SJSA1 (cell line): ENCODE data around the gene FHL1. TPM values are rescaled to one million over a fixed set of nuclear protein-coding genes. Genes with fewer than 3 reads are reported as not detected.
"Not testable (repeated sequence)": the region's sequence is repeated elsewhere in the genome, so short reads cannot be mapped to it uniquely, and the experiment has no call there.

Experiments used
- DNase-seq, 2 experiments: peaks; one replicate each; pipeline ENCODE4 v3.0.0-alpha.2; 2015 to 2020; ENCODE audit warnings: low spot score in 2 of 2, low read depth in 1 of 2
- H3K27ac ChIP-seq: fragments of 250-450 bp; sonication (Bioruptor Pico); 2 replicates; pipeline ENCODE4 v1.5.1; 2020; ENCODE audit warnings: mild to moderate bottlenecking, moderate library complexity
- H3K27me3 ChIP-seq: fragments of 250-450 bp; sonication (Bioruptor Pico); replicated peaks from 2 replicates; pipeline ENCODE4 v1.5.1; 2020; ENCODE audit warnings: mild to moderate bottlenecking, moderate library complexity
- H3K36me3 ChIP-seq: fragments of 250-450 bp; sonication (Bioruptor Pico); 2 replicates; pipeline ENCODE4 v1.5.1; 2020; ENCODE audit warnings: mild to moderate bottlenecking
- H3K4me1 ChIP-seq: fragments of 250-450 bp; sonication (Bioruptor Pico); replicated peaks from 2 replicates; pipeline ENCODE4 v1.6.1; 2021; ENCODE audit warnings: mild to moderate bottlenecking
- H3K4me3 ChIP-seq: fragments of 250-450 bp; sonication (Bioruptor Pico); 2 replicates; pipeline ENCODE4 v1.5.1; 2020; ENCODE audit warnings: mild to moderate bottlenecking
- H3K9me3 ChIP-seq: fragments of 250-450 bp; sonication (Bioruptor Pico); replicated peaks from 2 replicates; pipeline ENCODE4 v1.5.1; 2020; ENCODE audit warnings: mild to moderate bottlenecking
- total RNA-seq: library from RNA; depleted of rRNA; stranded (reverse); fragments of >200 nt; shearing (Covaris generic); gene quantifications from 2 replicates; pipeline ENCODE4 v1.2.3, GENCODE V29; 2014; rRNA removed

The FHL1 gene
- 104 and 117 TPM in 2 replicates for total RNA-seq

- no peaks in the 10 kb centered on the region for H3K9me3 ChIP-seq
- H3K36me3 ChIP-seq = no peaks in the 10 kb centered on the region
- H3K27me3 ChIP-seq = no peaks in the 10 kb centered on the region
- peak within 1 kb of the TSS; percentile 76 for H3K4me3 ChIP-seq
- H3K4me1 ChIP-seq = no peaks in the 10 kb centered on the region
- peak; percentile 7 to 47 for DNase-seq
- H3K27ac ChIP-seq = no peak within 1 kb of the TSS
These were observed at the start of gene FHL1 for GRCh38 chrX:136147315-136147901. TSS of gene FHL1 (plus strand) at chrX:136147533.

GRCh38 chrX:136097871-136098805 lies 49.2 kb upstream of the FHL1 start:
- no peak overlapping the region for H3K27ac ChIP-seq
- H3K4me3 ChIP-seq = no peak overlapping the region
- H3K4me1 ChIP-seq = no peaks in the 10 kb centered on the region
- H3K27me3 ChIP-seq = no peaks in the 10 kb centered on the region
- no peaks in the 10 kb centered on the region for H3K9me3 ChIP-seq
- H3K36me3 ChIP-seq = no peaks in the 10 kb centered on the region
- no peak for DNase-seq

- H3K36me3 ChIP-seq = no peaks in the 10 kb centered on the region
- no peak overlapping the region for H3K4me3 ChIP-seq
These were observed 42.4 kb upstream of the FHL1 start for GRCh38 chrX:136104936-136105335.

GRCh38 chrX:136106920-136107528 lies 40.3 kb upstream of the FHL1 start:
- peak overlapping the region; percentile 60 for H3K27ac ChIP-seq
- H3K9me3 ChIP-seq = no peaks in the 10 kb centered on the region
- no peaks in the 10 kb centered on the region for H3K27me3 ChIP-seq
- H3K36me3 ChIP-seq = no peaks in the 10 kb centered on the region
- H3K4me1 ChIP-seq = no peaks in the 10 kb centered on the region
- peak in 1 of 2 experiments; percentile 25 for DNase-seq
- H3K4me3 ChIP-seq = peak overlapping the region; percentile 11; the same call in 1 of the 2 replicates

More at GRCh38 chrX:136104936-136105335, 42.4 kb upstream of the FHL1 start:
- H3K27me3 ChIP-seq = no peaks in the 10 kb centered on the region
- DNase-seq = no peak
- no peaks in the 10 kb centered on the region for H3K4me1 ChIP-seq
- no peaks in the 10 kb centered on the region for H3K9me3 ChIP-seq
- no peak overlapping the region for H3K27ac ChIP-seq

GRCh38 chrX:136108905-136109304 lies 38.4 kb upstream of the FHL1 start:
- not testable (repeated sequence) for H3K36me3 ChIP-seq, H3K9me3 ChIP-seq, H3K4me1 ChIP-seq, H3K4me3 ChIP-seq, H3K27ac ChIP-seq, H3K27me3 ChIP-seq, DNase-seq

- DNase-seq = no peak
- H3K27me3 ChIP-seq = no peaks in the 10 kb centered on the region
These were observed 35.0 kb upstream of the FHL1 start for GRCh38 chrX:136112286-136112685.

GRCh38 chrX:136112778-136113177 lies 34.6 kb upstream of the FHL1 start:
- no peak for DNase-seq
- Histone ChIP-seq H3K27me3 (no peaks in the 10 kb centered on the region), H3K4me3 (no peak overlapping the region), H3K9me3 (no peaks in the 10 kb centered on the region), H3K36me3 (no peaks in the 10 kb centered on the region), H3K4me1 (no peaks in the 10 kb centered on the region), H3K27ac (no peak overlapping the region)

More at GRCh38 chrX:136112286-136112685, 35.0 kb upstream of the FHL1 start:
- Histone ChIP-seq H3K4me1 (no peaks in the 10 kb centered on the region), H3K27ac (no peak overlapping the region), H3K9me3 (no peaks in the 10 kb centered on the region), H3K36me3 (no peaks in the 10 kb centered on the region), H3K4me3 (no peak overlapping the region)

GRCh38 chrX:136115126-136115903 lies 32.0 kb upstream of the FHL1 start:
- H3K27me3 ChIP-seq = no peaks in the 10 kb centered on the region
- no peaks in the 10 kb centered on the region for H3K4me1 ChIP-seq
- H3K4me3 ChIP-seq = no peak overlapping the region
- DNase-seq = no peak
- H3K27ac ChIP-seq = no peak overlapping the region
- no peaks in the 10 kb centered on the region for H3K9me3 ChIP-seq
- no peaks in the 10 kb centered on the region for H3K36me3 ChIP-seq

- Histone ChIP-seq H3K4me1 (no peaks in the 10 kb centered on the region), H3K36me3 (no peaks in the 10 kb centered on the region), H3K9me3 (no peaks in the 10 kb centered on the region), H3K27ac (no peak overlapping the region), H3K4me3 (no peak overlapping the region), H3K27me3 (no peaks in the 10 kb centered on the region)
- DNase-seq = no peak
These were observed 31.4 kb upstream of the FHL1 start for GRCh38 chrX:136115904-136116297.

- Histone ChIP-seq H3K36me3 (no peaks in the 10 kb centered on the region), H3K27ac (no peak overlapping the region), H3K4me3 (no peak overlapping the region), H3K9me3 (no peaks in the 10 kb centered on the region), H3K4me1 (no peaks in the 10 kb centered on the region), H3K27me3 (no peaks in the 10 kb centered on the region)
- DNase-seq = no peak
These were observed 25.5 kb upstream of the FHL1 start for GRCh38 chrX:136121788-136122187.

- Histone ChIP-seq H3K9me3 (no peaks in the 10 kb centered on the region), H3K27me3 (no peaks in the 10 kb centered on the region), H3K4me1 (no peaks in the 10 kb centered on the region), H3K27ac (no peak overlapping the region), H3K4me3 (no peak overlapping the region), H3K36me3 (no peaks in the 10 kb centered on the region)
- no peak for DNase-seq
These were observed 25.1 kb upstream of the FHL1 start for GRCh38 chrX:136122207-136122606.

GRCh38 chrX:136125106-136125505 lies 22.2 kb upstream of the FHL1 start:
- Histone ChIP-seq H3K27ac (no peak overlapping the region), H3K4me1 (peaks cover under 1% of the 10 kb centered on the region; the same call in 1 of the 2 replicates), H3K4me3 (no peak overlapping the region), H3K9me3 (no peaks in the 10 kb centered on the region), H3K27me3 (no peaks in the 10 kb centered on the region), H3K36me3 (no peaks in the 10 kb centered on the region)
- no peak for DNase-seq

- Histone ChIP-seq H3K4me3 (no peak overlapping the region), H3K36me3 (no peaks in the 10 kb centered on the region), H3K4me1 (peaks cover 12% of the 10 kb centered on the region), H3K27ac (no peak overlapping the region), H3K27me3 (no peaks in the 10 kb centered on the region), H3K9me3 (no peaks in the 10 kb centered on the region)
- DNase-seq = no peak
These were observed 21.0 kb upstream of the FHL1 start for GRCh38 chrX:136126371-136126770.
